ENCODE results near the gene RGS16. TPM values are rescaled to one million over a fixed set of nuclear protein-coding genes. Genes with fewer than 3 reads are reported as not detected.

Gene RGS16
- total and polyA plus RNA-seq, 2 donors from 2014 or later, result 4.2 to 7.7 TPM

DNA sequence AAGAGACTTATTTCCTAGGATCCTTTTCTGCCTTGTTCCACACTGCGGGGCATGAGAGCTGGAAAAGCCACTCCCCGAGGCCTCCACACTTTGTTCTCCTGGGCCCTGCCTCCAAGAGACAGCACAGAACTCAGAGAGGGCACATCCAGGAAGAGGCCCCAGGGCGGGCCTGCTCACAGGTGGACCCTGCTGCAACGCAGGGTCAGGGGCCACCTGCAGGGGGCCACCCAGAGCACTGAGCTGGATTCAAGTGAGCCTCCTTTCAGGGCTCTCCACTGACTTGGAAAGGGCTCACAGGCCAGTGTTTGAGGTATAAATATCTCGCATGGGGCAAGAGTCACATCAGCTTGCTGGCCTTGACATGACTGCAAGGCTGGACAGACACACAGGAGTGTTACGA lies 4.8 kb downstream of the RGS16 start:
- intact Hi-C loops (cut with DNase I), result no loop called here
- no peak overlapping the region for H3K27ac ChIP-seq (ENCODE audit: low read depth in 2 of 2, low read length in 2 of 2)
- H3K36me3 ChIP-seq (ENCODE audit: control insufficient read depth in 2 of 3, insufficient read depth in 3 of 3, low read length in 3 of 3), result no peaks in the 10 kb centered on the region
- no peak for DNase-seq
- H3K27me3 ChIP-seq (ENCODE audit: control insufficient read depth, insufficient read depth, low read length), result no peaks in the 10 kb centered on the region
- H3K9ac ChIP-seq (ENCODE audit: low read length in 3 of 3), result no peak overlapping the region
- peaks cover 0 to 21% (median 0%) of the 10 kb centered on the region in 3 donors for H3K4me1 ChIP-seq (ENCODE audit: control insufficient read depth in 2 of 3, insufficient read depth in 2 of 3, low read depth in 1 of 3, low read length in 3 of 3)
- no peak for FAIRE-seq
- H3K4me3 ChIP-seq (ENCODE audit: low read length in 3 of 3), result no peak overlapping the region
- TF ChIP-seq, protein P1, sequence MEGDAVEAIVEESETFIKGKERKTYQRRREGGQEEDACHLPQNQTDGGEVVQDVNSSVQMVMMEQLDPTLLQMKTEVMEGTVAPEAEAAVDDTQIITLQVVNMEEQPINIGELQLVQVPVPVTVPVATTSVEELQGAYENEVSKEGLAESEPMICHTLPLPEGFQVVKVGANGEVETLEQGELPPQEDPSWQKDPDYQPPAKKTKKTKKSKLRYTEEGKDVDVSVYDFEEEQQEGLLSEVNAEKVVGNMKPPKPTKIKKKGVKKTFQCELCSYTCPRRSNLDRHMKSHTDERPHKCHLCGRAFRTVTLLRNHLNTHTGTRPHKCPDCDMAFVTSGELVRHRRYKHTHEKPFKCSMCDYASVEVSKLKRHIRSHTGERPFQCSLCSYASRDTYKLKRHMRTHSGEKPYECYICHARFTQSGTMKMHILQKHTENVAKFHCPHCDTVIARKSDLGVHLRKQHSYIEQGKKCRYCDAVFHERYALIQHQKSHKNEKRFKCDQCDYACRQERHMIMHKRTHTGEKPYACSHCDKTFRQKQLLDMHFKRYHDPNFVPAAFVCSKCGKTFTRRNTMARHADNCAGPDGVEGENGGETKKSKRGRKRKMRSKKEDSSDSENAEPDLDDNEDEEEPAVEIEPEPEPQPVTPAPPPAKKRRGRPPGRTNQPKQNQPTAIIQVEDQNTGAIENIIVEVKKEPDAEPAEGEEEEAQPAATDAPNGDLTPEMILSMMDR (IDR thresholded peaks at IDR 0.05; ENCODE audit: borderline replicate concordance, extremely low read depth, insufficient read depth), result peak; percentile 10
- H3K9me3 ChIP-seq (ENCODE audit: control insufficient read depth in 2 of 3, insufficient read depth in 1 of 3, low read length in 3 of 3), result no peaks in the 10 kb centered on the region

DNA sequence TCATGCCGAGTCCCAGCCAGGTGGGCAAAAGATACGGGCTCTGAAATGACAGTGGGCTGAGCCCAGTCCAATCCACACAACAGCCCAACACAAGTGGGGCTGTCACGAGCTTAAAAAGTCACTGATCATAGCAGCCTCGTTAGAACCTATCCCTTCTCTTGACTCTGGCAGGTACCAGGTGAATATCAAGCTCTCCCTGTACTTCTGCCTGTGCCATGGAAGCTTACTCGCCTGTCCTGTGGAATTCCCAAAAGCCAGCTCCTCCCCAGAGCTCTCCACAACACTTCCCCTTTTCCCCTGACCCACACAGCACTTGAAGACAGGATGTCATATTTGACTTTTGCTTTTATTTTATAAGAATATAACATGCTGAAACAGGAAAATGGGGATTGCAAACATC lies 5.9 kb downstream of the RGS16 start:
- no peak for FAIRE-seq
- Histone ChIP-seq H3K36me3 (ENCODE audit: control insufficient read depth in 2 of 3, insufficient read depth in 3 of 3, low read length in 3 of 3) (no peaks in the 10 kb centered on the region), H3K4me3 (ENCODE audit: low read length in 3 of 3) (no peak overlapping the region), H3K4me1 (ENCODE audit: control insufficient read depth in 2 of 3, insufficient read depth in 2 of 3, low read depth in 1 of 3, low read length in 3 of 3) (peaks cover 0 to 16% (median 0%) of the 10 kb centered on the region in 3 donors), H3K27ac (ENCODE audit: low read depth in 2 of 2, low read length in 2 of 2) (no peak overlapping the region), H3K9ac (ENCODE audit: low read length in 3 of 3) (no peak overlapping the region), H3K27me3 (ENCODE audit: control insufficient read depth, insufficient read depth, low read length) (no peaks in the 10 kb centered on the region), H3K9me3 (ENCODE audit: control insufficient read depth in 2 of 3, insufficient read depth in 1 of 3, low read length in 3 of 3) (no peaks in the 10 kb centered on the region)
- TF ChIP-seq, protein P1 (IDR thresholded peaks at IDR 0.05; ENCODE audit: borderline replicate concordance, extremely low read depth, insufficient read depth), result no peak
- DNase-seq, result no peak
- intact Hi-C loops (cut with DNase I), result no loop called here

DNA sequence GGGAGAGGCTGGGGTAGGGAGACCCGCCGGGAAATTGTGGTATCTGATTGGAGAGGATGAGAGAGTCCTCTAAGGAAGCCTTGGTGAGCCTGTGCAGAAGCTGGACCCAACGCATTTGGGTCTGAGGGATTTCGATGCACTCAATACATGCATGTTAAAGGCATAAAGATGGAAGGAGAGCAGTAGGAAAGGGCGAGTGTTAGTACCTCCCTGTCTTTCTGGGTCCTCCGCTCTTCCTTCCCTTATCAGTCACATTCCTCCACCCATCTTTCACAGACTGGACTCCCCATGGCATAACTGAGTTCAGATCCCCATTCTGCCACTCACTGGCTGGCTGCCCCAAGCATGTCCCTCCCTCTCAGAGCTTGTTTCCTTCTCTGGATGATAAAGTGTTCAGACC lies 7.3 kb downstream of the RGS16 start:
- Histone ChIP-seq H3K27me3 (ENCODE audit: control insufficient read depth, insufficient read depth, low read length) (no peaks in the 10 kb centered on the region), H3K36me3 (ENCODE audit: control insufficient read depth in 2 of 3, insufficient read depth in 3 of 3, low read length in 3 of 3) (no peaks in the 10 kb centered on the region), H3K9ac (ENCODE audit: low read length in 3 of 3) (no peak overlapping the region), H3K9me3 (ENCODE audit: control insufficient read depth in 2 of 3, insufficient read depth in 1 of 3, low read length in 3 of 3) (no peaks in the 10 kb centered on the region), H3K4me3 (ENCODE audit: low read length in 3 of 3) (no peak overlapping the region), H3K27ac (ENCODE audit: low read depth in 2 of 2, low read length in 2 of 2) (no peak overlapping the region), H3K4me1 (ENCODE audit: control insufficient read depth in 2 of 3, insufficient read depth in 2 of 3, low read depth in 1 of 3, low read length in 3 of 3) (peaks cover 0 to 11% (median 0%) of the 10 kb centered on the region in 3 donors)
- intact Hi-C loops (cut with DNase I), result no loop called here
- FAIRE-seq (no peak), DNase-seq (no peak)
- TF ChIP-seq, protein P1 (IDR thresholded peaks at IDR 0.05; ENCODE audit: borderline replicate concordance, extremely low read depth, insufficient read depth), result no peak

DNA sequence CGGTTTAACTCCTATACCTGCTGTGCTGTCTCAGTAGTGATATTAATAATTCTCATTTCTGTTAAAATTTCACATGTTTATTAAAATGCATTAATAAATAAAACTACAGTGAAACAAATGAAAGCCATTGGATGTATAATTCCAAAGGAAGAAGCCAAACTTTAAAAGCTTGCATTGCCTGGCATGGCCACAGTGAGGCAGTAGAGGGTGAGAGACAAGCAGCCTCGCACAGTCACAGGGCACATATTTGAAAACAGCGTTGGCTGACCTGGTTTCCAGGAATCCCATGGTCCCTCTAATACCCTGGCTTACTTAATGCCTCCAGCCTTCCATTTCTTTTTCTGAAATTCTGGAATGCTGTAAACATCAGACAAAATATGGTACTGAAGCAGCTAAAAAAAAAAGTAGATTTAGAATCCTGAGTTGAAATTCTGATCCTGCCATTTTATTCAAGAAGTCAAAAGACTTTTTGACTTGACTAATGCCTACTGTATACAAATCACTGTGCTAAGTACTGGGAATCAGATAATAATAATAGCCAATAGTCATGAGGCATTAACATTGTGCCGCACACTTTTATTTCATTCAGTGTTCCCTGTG lies 8.4 kb downstream of the RGS16 start:
- Histone ChIP-seq H3K27me3 (ENCODE audit: control insufficient read depth, insufficient read depth, low read length) (no peaks in the 10 kb centered on the region), H3K9me3 (ENCODE audit: control insufficient read depth in 2 of 3, insufficient read depth in 1 of 3, low read length in 3 of 3) (no peaks in the 10 kb centered on the region), H3K9ac (ENCODE audit: low read length in 3 of 3) (no peak overlapping the region), H3K4me1 (ENCODE audit: control insufficient read depth in 2 of 3, insufficient read depth in 2 of 3, low read depth in 1 of 3, low read length in 3 of 3) (peaks cover 0 to 3% (median 0%) of the 10 kb centered on the region in 3 donors), H3K4me3 (ENCODE audit: low read length in 3 of 3) (no peak overlapping the region), H3K27ac (ENCODE audit: low read depth in 2 of 2, low read length in 2 of 2) (no peak overlapping the region), H3K36me3 (ENCODE audit: control insufficient read depth in 2 of 3, insufficient read depth in 3 of 3, low read length in 3 of 3) (no peaks in the 10 kb centered on the region)
- intact Hi-C loops (cut with DNase I), result no loop called here
- FAIRE-seq (peak; percentile 90), DNase-seq (peak; percentile 65 to 80 (median 69))
- TF ChIP-seq, protein P1 (IDR thresholded peaks at IDR 0.05; ENCODE audit: borderline replicate concordance, extremely low read depth, insufficient read depth), result peak; percentile 93

All from kidney (tissue), 14 donors.